ENCODE data around the gene ATXN7L1. TPM values are rescaled to one million over a fixed set of nuclear protein-coding genes. Genes with fewer than 3 reads are reported as not detected.
"Not testable (repeated sequence)": the region's sequence is repeated elsewhere in the genome, so short reads cannot be mapped to it uniquely, and the experiment has no call there.

The ATXN7L1 gene
- total and polyA plus RNA-seq, 5 donors: 2.4 to 6.5 (median 4.5) TPM

DNA sequence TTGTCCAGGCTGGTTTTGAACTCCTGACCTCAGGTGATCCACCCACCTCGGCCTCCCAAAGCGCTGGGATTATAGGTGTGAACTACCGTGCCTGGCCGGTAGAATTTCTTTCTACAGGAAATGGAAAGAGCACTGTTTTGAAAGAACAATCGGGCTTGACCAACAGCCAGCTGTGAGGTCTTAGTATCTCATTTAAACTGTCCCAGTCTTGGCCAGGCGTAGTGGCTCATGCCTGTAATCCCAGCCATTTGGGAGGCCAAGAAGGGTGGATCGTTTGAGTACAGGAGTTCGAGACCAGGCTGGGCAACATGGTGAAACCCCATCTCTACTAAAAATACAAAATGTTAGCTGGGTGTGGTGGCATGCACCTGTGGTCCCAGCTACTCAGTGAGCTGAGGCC, 277.3 kb downstream of the ATXN7L1 start:
- DNase-seq; H3K9me3 ChIP-seq (ENCODE audit: control insufficient read depth, low read length); ATAC-seq; H3K27me3 ChIP-seq (ENCODE audit: control insufficient read depth, insufficient read depth); H3K4me3 ChIP-seq (ENCODE audit: low read length); H3K27ac ChIP-seq (ENCODE audit: low read length); H3K4me1 ChIP-seq (ENCODE audit: control insufficient read depth, insufficient read depth, low read length); intact Hi-C loops (cut with DNase I): not testable (repeated sequence)
- 80% methylated on average over 8 of the region's 8 CpGs for WGBS

DNA sequence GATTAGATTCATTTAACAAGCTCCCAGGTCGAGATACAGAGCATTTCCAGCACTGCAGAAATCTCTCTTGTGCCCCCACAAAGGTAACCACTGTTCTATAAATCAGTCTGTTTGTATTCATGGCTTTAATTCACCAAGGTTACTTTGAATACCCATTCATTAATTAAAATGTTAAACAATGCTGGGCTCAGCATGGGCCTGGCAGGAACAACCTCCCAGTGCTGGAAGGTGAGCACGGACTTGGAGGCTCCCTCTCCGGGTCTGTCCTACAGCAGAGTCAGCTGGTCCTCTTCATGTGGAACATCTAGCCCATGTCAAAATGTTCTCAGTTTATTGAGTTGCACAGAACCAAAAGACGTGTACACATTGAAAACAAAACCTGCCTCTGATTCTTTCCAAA, 279.5 kb downstream of the ATXN7L1 start:
- ATAC-seq: no peak
- H3K4me1 ChIP-seq (ENCODE audit: control insufficient read depth, insufficient read depth, low read length): no peaks in the 10 kb centered on the region
- H3K9me3 ChIP-seq (ENCODE audit: control insufficient read depth, low read length): no peaks in the 10 kb centered on the region
- no peak for DNase-seq
- WGBS: 59% methylated on average over 4 of the region's 4 CpGs
- intact Hi-C loops (cut with DNase I): no loop called here
- H3K27ac ChIP-seq (ENCODE audit: low read length): no peak overlapping the region
- no peak overlapping the region for H3K4me3 ChIP-seq (ENCODE audit: low read length)
- H3K27me3 ChIP-seq (ENCODE audit: control insufficient read depth, insufficient read depth): no peaks in the 10 kb centered on the region

DNA sequence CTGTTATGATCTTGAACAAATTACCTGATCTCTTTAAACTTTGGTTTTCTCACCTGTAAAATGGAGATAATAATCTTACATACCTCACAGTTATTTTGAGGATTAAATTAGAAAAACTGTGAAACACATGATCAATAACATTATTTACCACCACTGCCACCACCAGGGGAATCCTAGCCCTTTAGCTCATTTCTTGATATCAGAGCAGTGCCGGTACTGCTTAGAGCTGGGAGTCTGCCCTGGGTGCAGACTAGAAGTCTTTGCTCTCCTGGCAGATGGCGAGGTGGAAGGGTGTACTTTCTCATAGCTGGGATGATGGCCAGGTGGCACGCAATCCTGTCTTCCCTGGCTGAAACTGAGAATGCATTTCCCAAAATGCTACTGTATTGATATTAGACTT, 282.4 kb downstream of the ATXN7L1 start:
- WGBS: 43% methylated on average over 3 of the region's 3 CpGs

DNA sequence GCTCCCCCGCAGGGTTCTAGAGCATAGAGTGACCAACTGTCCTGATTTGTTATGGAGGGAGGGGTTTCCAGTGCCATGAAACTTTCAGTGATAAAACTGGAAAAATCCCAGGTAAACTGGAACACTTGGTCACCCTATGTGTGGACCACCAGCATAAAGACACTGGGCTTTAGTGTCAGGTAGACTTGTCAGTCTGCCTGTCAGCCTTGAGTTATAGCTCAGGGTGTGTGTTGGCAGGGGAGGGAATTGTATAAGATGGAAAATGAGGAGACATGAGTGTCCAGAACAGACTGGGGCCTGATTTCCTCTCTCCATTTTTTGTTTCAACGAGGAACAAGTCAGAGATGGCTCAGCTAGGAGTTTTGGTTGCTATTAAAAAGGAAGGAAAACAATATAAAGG, 284.9 kb downstream of the ATXN7L1 start:
- WGBS: 66% methylated on average over 2 of the region's 2 CpGs
- no peak for ATAC-seq
- no peak for DNase-seq
- H3K9me3 ChIP-seq (ENCODE audit: control insufficient read depth, low read length): no peaks in the 10 kb centered on the region
- H3K27ac ChIP-seq (ENCODE audit: low read length): no peak overlapping the region
- no peaks in the 10 kb centered on the region for H3K27me3 ChIP-seq (ENCODE audit: control insufficient read depth, insufficient read depth)
- intact Hi-C loops (cut with DNase I): no loop called here
- H3K4me1 ChIP-seq (ENCODE audit: control insufficient read depth, insufficient read depth, low read length): no peaks in the 10 kb centered on the region
- no peak overlapping the region for H3K4me3 ChIP-seq (ENCODE audit: low read length)

More for the DNA sequence above, 282.4 kb downstream of the ATXN7L1 start:
- Histone ChIP-seq H3K4me3 (ENCODE audit: low read length) (no peak overlapping the region), H3K9me3 (ENCODE audit: control insufficient read depth, low read length) (no peaks in the 10 kb centered on the region), H3K4me1 (ENCODE audit: control insufficient read depth, insufficient read depth, low read length) (no peaks in the 10 kb centered on the region), H3K27me3 (ENCODE audit: control insufficient read depth, insufficient read depth) (no peaks in the 10 kb centered on the region), H3K27ac (ENCODE audit: low read length) (no peak overlapping the region)
- intact Hi-C loops (cut with DNase I): no loop called here
- ATAC-seq: peak in 1 of 2 donors; percentile 34
- DNase-seq: no peak

DNA sequence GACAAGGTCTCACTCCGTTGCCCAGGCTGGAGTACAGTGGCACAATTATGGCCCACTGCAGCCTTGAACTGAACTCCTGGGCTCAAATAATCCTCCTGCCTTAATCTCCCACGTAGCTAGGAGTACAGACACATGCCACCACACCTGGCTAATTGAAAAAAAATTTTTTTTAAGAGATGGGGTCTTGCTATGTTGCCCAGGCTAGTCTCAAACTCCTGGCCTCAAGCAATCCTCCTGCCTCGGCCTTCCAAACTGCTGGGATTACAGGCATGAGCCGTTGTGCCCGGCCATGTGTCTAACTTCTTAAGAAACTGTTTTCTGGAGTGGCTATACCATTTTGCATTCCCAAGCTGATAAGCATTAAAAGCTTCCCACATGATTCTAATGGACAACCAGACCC, 285.6 kb downstream of the ATXN7L1 start:
- ATAC-seq (no peak), DNase-seq (no peak)
- Histone ChIP-seq H3K27ac (ENCODE audit: low read length) (no peak overlapping the region), H3K4me3 (ENCODE audit: low read length) (no peak overlapping the region), H3K9me3 (ENCODE audit: control insufficient read depth, low read length) (no peaks in the 10 kb centered on the region), H3K4me1 (ENCODE audit: control insufficient read depth, insufficient read depth, low read length) (no peaks in the 10 kb centered on the region), H3K27me3 (ENCODE audit: control insufficient read depth, insufficient read depth) (no peaks in the 10 kb centered on the region)
- intact Hi-C loops (cut with DNase I): no loop called here
- 91% methylated on average over 5 of the region's 5 CpGs for WGBS

DNA sequence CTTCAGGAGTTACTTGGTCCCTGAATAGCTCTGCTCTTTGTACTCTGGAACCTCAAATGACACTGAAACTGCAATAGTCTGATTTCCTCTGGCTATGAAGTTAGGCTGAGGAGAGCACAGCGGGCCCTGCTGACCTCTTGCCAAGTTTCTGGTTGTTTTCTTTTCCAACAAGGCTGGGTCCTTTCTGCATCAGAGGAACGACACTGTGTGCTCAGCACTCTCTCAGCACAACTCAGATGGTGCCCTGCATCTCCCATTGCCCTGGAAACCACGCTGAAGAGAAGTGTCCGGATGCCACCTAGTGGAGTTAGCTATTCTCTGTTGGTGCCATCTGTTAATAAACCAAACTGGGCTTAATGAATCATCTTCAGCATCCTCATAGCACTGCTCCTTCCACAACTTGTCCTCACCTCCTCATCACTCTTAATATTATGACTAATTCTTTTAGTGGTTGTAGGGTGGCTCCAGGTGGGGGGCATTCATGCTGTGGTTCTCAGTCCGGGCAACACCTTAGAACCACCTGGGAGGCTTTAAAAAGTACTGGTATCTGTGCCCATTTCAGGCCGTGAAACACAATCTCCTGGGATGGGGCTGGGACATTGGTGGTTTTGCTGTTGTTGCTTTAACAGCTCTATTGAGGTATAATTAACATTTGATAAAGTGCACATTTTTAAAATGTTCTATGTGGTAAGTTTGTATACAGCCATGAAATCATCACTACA, 286.9 kb downstream of the ATXN7L1 start:
- Histone ChIP-seq H3K27me3 (ENCODE audit: control insufficient read depth, insufficient read depth) (no peaks in the 10 kb centered on the region), H3K4me3 (ENCODE audit: low read length) (no peak overlapping the region), H3K4me1 (ENCODE audit: control insufficient read depth, insufficient read depth, low read length) (no peaks in the 10 kb centered on the region), H3K27ac (ENCODE audit: low read length) (no peak overlapping the region), H3K9me3 (ENCODE audit: control insufficient read depth, low read length) (no peaks in the 10 kb centered on the region)
- 36% methylated on average over 6 of the region's 6 CpGs for WGBS
- intact Hi-C loops (cut with DNase I): no loop called here
- peak; percentile 87 to 89 for ATAC-seq
- DNase-seq: peak; percentile 52 to 68 (median 62)

DNA sequence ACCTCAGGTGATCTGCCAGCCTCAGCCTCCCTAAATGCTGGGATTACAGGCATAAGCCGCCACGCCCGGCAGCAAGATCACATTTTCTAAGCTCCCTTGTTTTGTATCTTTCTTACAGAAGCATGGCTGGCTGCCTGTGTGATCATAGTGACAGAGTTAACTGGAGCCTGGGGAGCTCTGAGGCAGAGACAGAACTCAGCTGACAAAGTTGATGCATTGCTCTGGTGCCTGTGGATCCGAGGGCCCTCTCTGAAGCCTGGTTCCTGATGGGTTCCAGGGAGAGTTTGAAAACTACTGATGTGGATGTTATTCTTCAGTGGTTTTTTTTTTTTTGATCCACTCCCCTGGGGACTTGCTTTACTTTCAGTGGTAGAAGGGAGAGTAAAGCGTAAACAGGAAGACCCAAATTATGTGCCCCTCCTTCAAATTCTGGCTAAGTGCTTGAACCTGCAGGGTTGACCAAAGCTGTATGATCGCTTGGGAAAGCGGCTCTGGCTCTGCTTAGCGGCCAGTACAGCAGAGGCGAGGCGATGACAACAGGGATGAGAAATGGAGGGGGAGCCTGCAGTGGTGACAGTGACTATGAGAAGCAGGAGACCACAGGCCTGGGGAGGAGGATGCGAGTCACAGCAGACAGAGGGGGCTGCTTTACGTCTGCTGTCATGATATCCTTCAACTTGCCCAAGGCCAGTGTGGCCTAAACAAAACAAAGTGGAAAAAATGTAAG, 288.3 kb downstream of the ATXN7L1 start:
- no peak for DNase-seq
- no peaks in the 10 kb centered on the region for H3K9me3 ChIP-seq (ENCODE audit: control insufficient read depth, low read length)
- H3K4me1 ChIP-seq (ENCODE audit: control insufficient read depth, insufficient read depth, low read length): no peaks in the 10 kb centered on the region
- no peak for ATAC-seq
- intact Hi-C loops (cut with DNase I): no loop called here
- 69% methylated on average over 12 of the region's 12 CpGs for WGBS
- no peak overlapping the region for H3K4me3 ChIP-seq (ENCODE audit: low read length)
- no peak overlapping the region for H3K27ac ChIP-seq (ENCODE audit: low read length)
- no peaks in the 10 kb centered on the region for H3K27me3 ChIP-seq (ENCODE audit: control insufficient read depth, insufficient read depth)

DNA sequence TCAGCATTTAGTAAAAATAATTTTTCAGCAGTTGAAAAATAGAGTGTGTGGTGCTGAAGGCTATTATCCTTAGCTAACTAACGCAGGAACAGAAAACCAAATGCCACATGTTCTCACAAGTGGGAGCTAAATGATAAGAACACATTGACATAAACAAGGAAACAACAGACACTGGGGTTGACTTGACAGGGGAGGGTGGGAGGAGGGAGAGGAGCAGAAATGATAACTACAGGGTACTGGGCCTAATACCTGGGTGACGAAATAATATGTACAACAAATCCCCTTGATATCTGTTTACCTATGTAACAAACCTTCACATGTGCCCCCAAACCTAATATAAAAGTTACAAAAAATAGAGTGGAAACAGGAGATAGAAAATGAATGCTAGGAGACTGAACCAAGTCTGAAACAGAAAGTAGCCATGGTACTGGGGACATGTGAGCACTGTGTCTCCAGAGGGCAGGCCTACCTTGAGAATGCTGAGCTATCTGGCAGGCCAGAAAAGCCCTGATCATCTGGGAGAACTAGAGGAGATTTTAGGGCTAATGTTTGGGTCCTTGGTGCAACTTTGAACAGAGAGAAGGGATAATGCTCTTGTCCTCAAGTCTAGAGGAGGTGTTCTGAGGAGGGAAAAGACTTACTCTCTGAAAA, 290.4 kb downstream of the ATXN7L1 start:
- intact Hi-C loops (cut with DNase I): no loop called here
- Histone ChIP-seq H3K4me3 (ENCODE audit: low read length) (no peak overlapping the region), H3K4me1 (ENCODE audit: control insufficient read depth, insufficient read depth, low read length) (peaks cover 4% of the 10 kb centered on the region), H3K9me3 (ENCODE audit: control insufficient read depth, low read length) (no peaks in the 10 kb centered on the region), H3K27ac (ENCODE audit: low read length) (no peak overlapping the region), H3K27me3 (ENCODE audit: control insufficient read depth, insufficient read depth) (no peaks in the 10 kb centered on the region)
- DNase-seq: no peak
- 83% methylated on average over 2 of the region's 2 CpGs for WGBS
- no peak for ATAC-seq

DNA sequence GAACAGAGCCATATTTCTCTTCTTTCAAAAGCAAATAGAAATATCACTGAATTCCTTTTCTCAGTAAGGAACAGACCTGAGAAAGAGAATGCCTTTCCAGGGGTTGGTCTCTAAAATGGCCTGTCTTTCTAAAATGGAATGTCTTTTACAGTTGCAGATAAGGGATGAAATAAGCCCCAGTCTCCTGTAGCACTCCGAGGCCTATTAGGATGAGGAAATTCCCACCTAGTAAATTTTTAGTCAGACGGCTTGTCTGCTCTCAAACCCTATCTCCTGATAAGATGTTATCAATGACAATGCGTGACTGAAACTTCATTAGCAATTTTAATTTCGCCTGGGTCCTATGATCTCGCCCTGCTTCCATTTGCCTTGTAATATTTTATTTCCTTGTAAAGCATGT, 292.2 kb downstream of the ATXN7L1 start:
- intact Hi-C loops (cut with DNase I): no loop called here
- H3K4me1 ChIP-seq (ENCODE audit: control insufficient read depth, insufficient read depth, low read length): peaks cover 4% of the 10 kb centered on the region
- no peak for ATAC-seq
- 79% methylated on average over 5 of the region's 5 CpGs for WGBS
- H3K9me3 ChIP-seq (ENCODE audit: control insufficient read depth, low read length): no peaks in the 10 kb centered on the region
- no peak for DNase-seq
- H3K27me3 ChIP-seq (ENCODE audit: control insufficient read depth, insufficient read depth): no peaks in the 10 kb centered on the region
- H3K4me3 ChIP-seq (ENCODE audit: low read length): no peak overlapping the region
- no peak overlapping the region for H3K27ac ChIP-seq (ENCODE audit: low read length)

DNA sequence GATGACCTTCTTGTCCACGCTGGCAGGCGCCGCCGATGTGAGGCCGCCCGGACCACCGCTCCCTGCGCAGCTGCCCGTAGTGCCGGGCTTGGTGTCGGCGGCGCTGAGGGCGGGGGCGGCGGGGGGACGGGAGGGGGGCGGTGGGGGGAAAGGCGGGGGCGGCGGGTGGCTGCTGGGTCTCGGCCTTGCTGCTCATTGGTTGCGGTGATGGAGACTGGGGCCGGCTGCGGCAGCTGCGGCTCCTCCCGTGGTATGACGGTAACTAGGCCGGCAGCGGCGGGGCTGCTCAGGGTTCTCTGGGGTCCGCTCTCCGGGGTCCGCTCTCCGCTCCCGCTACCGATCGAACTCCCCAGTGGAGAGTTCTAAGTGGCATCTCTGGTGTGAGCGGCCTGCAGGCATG, 293.3 kb downstream of the ATXN7L1 start:
- ATAC-seq (no peak), DNase-seq (no peak)
- 74% methylated on average over 38 of the region's 39 CpGs for WGBS
- Histone ChIP-seq H3K27ac (ENCODE audit: low read length) (no peak overlapping the region), H3K27me3 (ENCODE audit: control insufficient read depth, insufficient read depth) (no peaks in the 10 kb centered on the region), H3K4me3 (ENCODE audit: low read length) (no peak overlapping the region), H3K4me1 (ENCODE audit: control insufficient read depth, insufficient read depth, low read length) (peaks cover 4% of the 10 kb centered on the region), H3K9me3 (ENCODE audit: control insufficient read depth, low read length) (no peaks in the 10 kb centered on the region)
- intact Hi-C loops (cut with DNase I): no loop called here

DNA sequence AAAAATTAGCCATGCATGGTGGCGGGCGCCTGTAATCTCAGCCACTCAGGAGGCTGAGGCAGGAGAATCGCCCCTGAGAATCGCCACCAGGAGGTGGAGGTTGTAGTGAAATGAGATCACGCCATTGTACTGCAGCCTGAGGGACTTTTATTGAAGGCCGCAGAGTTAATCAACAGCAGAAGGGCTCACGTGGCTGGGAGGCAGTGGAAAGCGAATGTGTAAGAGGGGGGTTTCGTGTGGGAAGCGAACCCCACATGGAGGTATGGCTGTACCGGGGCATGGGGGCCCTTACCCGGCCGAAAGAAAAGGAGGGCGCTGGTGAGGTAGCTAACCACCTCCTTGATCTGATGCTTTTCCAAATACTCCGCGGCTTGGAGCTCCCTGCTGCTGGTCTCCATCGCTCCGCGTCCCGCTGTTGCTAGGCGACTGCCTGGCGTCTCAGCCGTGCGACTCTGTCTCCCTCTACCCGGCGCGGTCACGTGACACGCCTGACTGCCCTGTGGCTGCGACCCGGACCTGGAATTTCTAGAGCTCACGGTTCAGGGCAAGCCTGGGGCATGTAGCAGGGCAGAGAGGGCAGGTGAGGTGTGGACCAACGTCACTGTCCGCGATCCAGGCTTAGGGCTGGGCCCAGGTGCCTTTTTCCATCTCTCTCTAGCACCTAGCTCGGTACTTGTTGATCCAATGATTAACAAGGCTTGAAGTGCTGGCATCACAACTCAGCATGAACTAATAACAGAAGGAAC, 295.2 kb downstream of the ATXN7L1 start, which contains the start of gene EFCAB10:
Gene EFCAB10, minus strand, starts transcription at position 428 of the 746 bp plus-strand sequence. Its CDS starts 30 bp downstream, at position 398.
- DNase-seq: peak; percentile 49 to 76 (median 69)
- intact Hi-C loops (cut with DNase I): no loop called here
- peak; percentile 68 to 73 for ATAC-seq
- H3K4me1 ChIP-seq (ENCODE audit: control insufficient read depth, insufficient read depth, low read length): peaks cover 4% of the 10 kb centered on the region
- no peaks in the 10 kb centered on the region for H3K9me3 ChIP-seq (ENCODE audit: control insufficient read depth, low read length)
- no peak within 1 kb of the TSS for H3K27ac ChIP-seq (ENCODE audit: low read length)
- H3K4me3 ChIP-seq (ENCODE audit: low read length): peak within 1 kb of the TSS; percentile 39
- H3K27me3 ChIP-seq (ENCODE audit: control insufficient read depth, insufficient read depth): no peaks in the 10 kb centered on the region
- WGBS: 10% methylated on average over 36 of the region's 36 CpGs
